ENCODE results near the gene SMC6. TPM values are rescaled to one million over a fixed set of nuclear protein-coding genes. Genes with fewer than 3 reads are reported as not detected.

SMC6 gene
- total RNA-seq, 1 donor from 2014 or later = 26.8 TPM

- H3K36me3 Mint-ChIP-seq (ENCODE audit: insufficient read depth) = no peaks in the 10 kb centered on the region
- DNase-seq (ENCODE audit: low spot score, unreplicated experiment) = no peak
- H3K27ac Mint-ChIP-seq = no peak overlapping the region
- no peak overlapping the region for H3K4me3 Mint-ChIP-seq (ENCODE audit: low read depth)
- no peaks in the 10 kb centered on the region for H3K9me3 Mint-ChIP-seq (ENCODE audit: low read depth)
- no peak for TF ChIP-seq CTCF (IDR thresholded peaks at IDR 0.05; ENCODE audit: unreplicated experiment)
- H3K4me1 Mint-ChIP-seq (ENCODE audit: low read depth) = no peaks in the 10 kb centered on the region
- peaks cover 24% of the 10 kb centered on the region for H3K27me3 Mint-ChIP-seq
Measured at GRCh38 chr2:17791817-17792130, 38.2 kb upstream of the SMC6 start.

- Mint-ChIP-seq H3K4me3 (ENCODE audit: low read depth) (no peak overlapping the region), H3K36me3 (ENCODE audit: insufficient read depth) (no peaks in the 10 kb centered on the region), H3K4me1 (ENCODE audit: low read depth) (no peaks in the 10 kb centered on the region), H3K27me3 (peaks cover 24% of the 10 kb centered on the region), H3K27ac (no peak overlapping the region), H3K9me3 (ENCODE audit: low read depth) (no peaks in the 10 kb centered on the region)
- no peak for DNase-seq (ENCODE audit: low spot score, unreplicated experiment)
- TF ChIP-seq CTCF (IDR thresholded peaks at IDR 0.05; ENCODE audit: unreplicated experiment) = no peak
Measured at GRCh38 chr2:17791121-17791816, 37.7 kb upstream of the SMC6 start.

DNA sequence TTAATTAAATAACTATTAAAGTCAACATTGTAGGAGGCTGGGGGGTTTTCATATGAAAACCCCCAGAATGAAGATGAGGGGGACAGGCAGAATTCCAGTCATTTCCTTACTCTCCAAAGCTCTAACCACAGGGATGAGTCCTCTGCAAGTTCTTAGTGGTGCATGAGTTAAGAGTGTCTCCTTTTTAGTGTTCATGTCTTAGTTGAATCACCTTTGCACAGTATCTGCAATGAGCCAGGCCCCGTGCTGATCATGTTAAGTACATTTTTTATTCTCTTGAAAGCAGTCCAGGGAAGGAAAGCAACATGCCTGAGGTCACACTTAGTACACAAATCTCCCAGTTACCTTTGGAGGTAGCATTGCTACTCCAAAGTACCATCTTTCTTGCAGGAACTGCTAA is 36.9 kb upstream of the SMC6 start:
- Mint-ChIP-seq H3K9me3 (ENCODE audit: low read depth) (no peaks in the 10 kb centered on the region), H3K27me3 (peaks cover 24% of the 10 kb centered on the region), H3K4me1 (ENCODE audit: low read depth) (no peaks in the 10 kb centered on the region), H3K27ac (no peak overlapping the region), H3K4me3 (ENCODE audit: low read depth) (no peak overlapping the region), H3K36me3 (ENCODE audit: insufficient read depth) (no peaks in the 10 kb centered on the region)
- DNase-seq (ENCODE audit: low spot score, unreplicated experiment) = no peak
- no peak for TF ChIP-seq CTCF (IDR thresholded peaks at IDR 0.05; ENCODE audit: unreplicated experiment)

DNA sequence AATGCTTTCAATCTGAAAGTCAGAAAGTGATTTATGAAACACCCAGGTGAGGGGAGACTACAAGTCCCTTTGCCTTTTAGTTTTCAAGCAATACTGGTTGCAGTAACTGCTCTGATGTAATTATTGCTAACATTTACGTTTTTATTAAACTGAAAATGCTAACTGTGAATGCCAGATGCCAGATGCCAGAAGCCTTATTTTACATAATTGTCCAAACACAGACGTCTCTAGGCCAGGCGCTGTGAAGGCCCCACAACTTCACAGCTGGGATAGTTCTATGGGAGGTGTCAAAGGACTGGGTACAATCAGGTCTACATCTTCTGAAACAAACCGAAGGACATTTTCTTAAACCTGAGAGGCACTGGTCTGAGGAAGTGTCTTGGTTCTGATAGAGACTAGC is 35.2 kb upstream of the SMC6 start:
- DNase-seq (ENCODE audit: low spot score, unreplicated experiment) = no peak
- no peak for TF ChIP-seq CTCF (IDR thresholded peaks at IDR 0.05; ENCODE audit: unreplicated experiment)
- H3K36me3 Mint-ChIP-seq (ENCODE audit: insufficient read depth) = peaks cover 2% of the 10 kb centered on the region
- H3K9me3 Mint-ChIP-seq (ENCODE audit: low read depth) = no peaks in the 10 kb centered on the region
- H3K27me3 Mint-ChIP-seq = peaks cover 23% of the 10 kb centered on the region
- no peak overlapping the region for H3K4me3 Mint-ChIP-seq (ENCODE audit: low read depth)
- H3K4me1 Mint-ChIP-seq (ENCODE audit: low read depth) = no peaks in the 10 kb centered on the region
- no peak overlapping the region for H3K27ac Mint-ChIP-seq

GRCh38 chr2:17786727-17787126 is 33.1 kb upstream of the SMC6 start:
- no peak overlapping the region for H3K4me3 Mint-ChIP-seq (ENCODE audit: low read depth)
- TF ChIP-seq CTCF (IDR thresholded peaks at IDR 0.05; ENCODE audit: unreplicated experiment) = no peak
- H3K27me3 Mint-ChIP-seq = peaks cover 15% of the 10 kb centered on the region
- no peak for DNase-seq (ENCODE audit: low spot score, unreplicated experiment)
- no peak overlapping the region for H3K27ac Mint-ChIP-seq
- peaks cover 10% of the 10 kb centered on the region for H3K36me3 Mint-ChIP-seq (ENCODE audit: insufficient read depth)
- no peaks in the 10 kb centered on the region for H3K4me1 Mint-ChIP-seq (ENCODE audit: low read depth)
- H3K9me3 Mint-ChIP-seq (ENCODE audit: low read depth) = no peaks in the 10 kb centered on the region

Measured in progenitor cell of endocrine pancreas (in vitro differentiated cells).